Measurements from ENCODE around the gene C14orf93. TPM values are rescaled to one million over a fixed set of nuclear protein-coding genes. Genes with fewer than 3 reads are reported as not detected.

C14orf93 gene
- polyA plus RNA-seq, 1 donor from 2014 or later, result 4.7 TPM

DNA sequence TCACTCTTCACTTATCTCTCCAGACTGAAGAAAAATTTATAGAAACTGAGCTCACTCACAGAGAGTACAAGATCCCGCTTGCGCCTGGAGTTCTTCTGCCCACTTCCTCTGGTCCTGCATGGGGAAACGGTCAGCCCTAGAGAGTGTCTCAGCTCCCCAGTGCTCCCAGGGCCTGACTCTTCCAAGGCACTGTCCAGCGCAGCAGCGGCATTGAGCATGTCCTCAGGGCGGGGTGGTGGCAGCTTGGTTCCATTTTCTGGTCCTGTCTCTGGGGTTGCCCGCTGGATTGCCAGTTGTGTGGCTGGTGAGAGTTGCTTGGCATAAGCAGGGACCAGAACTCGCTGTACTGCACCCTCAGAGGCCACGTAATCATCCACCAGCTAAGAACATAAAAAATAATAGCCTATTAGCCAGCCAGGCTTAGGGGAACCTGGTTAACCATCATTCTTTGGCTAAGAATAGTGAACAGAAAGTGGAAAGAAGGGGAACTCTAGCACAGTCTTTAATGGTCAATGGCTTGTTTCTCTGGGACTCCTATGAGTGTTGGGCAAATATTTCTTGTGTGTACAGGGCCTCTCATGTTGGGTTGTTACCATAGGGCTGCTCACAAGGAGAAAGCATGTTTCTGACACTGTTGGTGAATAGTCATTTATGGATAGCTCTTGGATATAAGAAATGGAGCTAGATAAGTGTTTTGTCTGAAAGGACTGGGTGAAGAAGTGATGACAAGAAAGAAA, 13.9 kb downstream of the C14orf93 start:
- Histone ChIP-seq H3K4me3 (ENCODE audit: low read length) (no peak overlapping the region), H3K36me3 (ENCODE audit: insufficient read depth, low read length) (no peaks in the 10 kb centered on the region), H4K20me1 (ENCODE audit: insufficient read depth) (no peaks in the 10 kb centered on the region), H3K27ac (ENCODE audit: low read length) (no peak overlapping the region), H3F3A (ENCODE audit: insufficient read depth, low read length, poor library complexity, severe bottlenecking) (no peaks in the 10 kb centered on the region), H3K9me3 (ENCODE audit: low read length) (no peaks in the 10 kb centered on the region), H3K9ac (ENCODE audit: low read length) (no peak overlapping the region), H2AFZ (ENCODE audit: low read depth, low read length) (no peak overlapping the region), H3K79me2 (replicated peaks; ENCODE audit: insufficient read depth, low read length) (no peaks in the 10 kb centered on the region), H3K9me2 (ENCODE audit: insufficient read depth, low read length) (no peaks in the 10 kb centered on the region), H3K27me3 (ENCODE audit: insufficient read depth, low read depth, low read length) (no peaks in the 10 kb centered on the region), H3K4me2 (ENCODE audit: low read length) (no peak overlapping the region)
- TF ChIP-seq MXI1 (conservative IDR thresholded peaks at IDR 0.05; ENCODE audit: poor library complexity, severe bottlenecking), result no peak
- no peak for TF ChIP-seq TAF1 (IDR thresholded peaks at IDR 0.05; ENCODE audit: low read depth)
- no peak for TF ChIP-seq EP300 (conservative IDR thresholded peaks at IDR 0.05; ENCODE audit: poor library complexity, severe bottlenecking)
- TF ChIP-seq CTCF (IDR thresholded peaks at IDR 0.05; ENCODE audit: poor library complexity, severe bottlenecking), result no peak
- TF ChIP-seq, protein P1, sequence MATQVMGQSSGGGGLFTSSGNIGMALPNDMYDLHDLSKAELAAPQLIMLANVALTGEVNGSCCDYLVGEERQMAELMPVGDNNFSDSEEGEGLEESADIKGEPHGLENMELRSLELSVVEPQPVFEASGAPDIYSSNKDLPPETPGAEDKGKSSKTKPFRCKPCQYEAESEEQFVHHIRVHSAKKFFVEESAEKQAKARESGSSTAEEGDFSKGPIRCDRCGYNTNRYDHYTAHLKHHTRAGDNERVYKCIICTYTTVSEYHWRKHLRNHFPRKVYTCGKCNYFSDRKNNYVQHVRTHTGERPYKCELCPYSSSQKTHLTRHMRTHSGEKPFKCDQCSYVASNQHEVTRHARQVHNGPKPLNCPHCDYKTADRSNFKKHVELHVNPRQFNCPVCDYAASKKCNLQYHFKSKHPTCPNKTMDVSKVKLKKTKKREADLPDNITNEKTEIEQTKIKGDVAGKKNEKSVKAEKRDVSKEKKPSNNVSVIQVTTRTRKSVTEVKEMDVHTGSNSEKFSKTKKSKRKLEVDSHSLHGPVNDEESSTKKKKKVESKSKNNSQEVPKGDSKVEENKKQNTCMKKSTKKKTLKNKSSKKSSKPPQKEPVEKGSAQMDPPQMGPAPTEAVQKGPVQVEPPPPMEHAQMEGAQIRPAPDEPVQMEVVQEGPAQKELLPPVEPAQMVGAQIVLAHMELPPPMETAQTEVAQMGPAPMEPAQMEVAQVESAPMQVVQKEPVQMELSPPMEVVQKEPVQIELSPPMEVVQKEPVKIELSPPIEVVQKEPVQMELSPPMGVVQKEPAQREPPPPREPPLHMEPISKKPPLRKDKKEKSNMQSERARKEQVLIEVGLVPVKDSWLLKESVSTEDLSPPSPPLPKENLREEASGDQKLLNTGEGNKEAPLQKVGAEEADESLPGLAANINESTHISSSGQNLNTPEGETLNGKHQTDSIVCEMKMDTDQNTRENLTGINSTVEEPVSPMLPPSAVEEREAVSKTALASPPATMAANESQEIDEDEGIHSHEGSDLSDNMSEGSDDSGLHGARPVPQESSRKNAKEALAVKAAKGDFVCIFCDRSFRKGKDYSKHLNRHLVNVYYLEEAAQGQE (IDR thresholded peaks at IDR 0.05; ENCODE audit: borderline replicate concordance), result no peak
- TF ChIP-seq POLR2AphosphoS5 (IDR thresholded peaks at IDR 0.05), result no peak
- no peak for TF ChIP-seq EZH2 (IDR thresholded peaks at IDR 0.05; ENCODE audit: borderline replicate concordance, insufficient read depth, low read length, poor library complexity, severe bottlenecking)
- no peak for TF ChIP-seq SMC3 (conservative IDR thresholded peaks at IDR 0.05; ENCODE audit: poor library complexity)
- no peak for TF ChIP-seq RAD21 (conservative IDR thresholded peaks at IDR 0.05)

GRCh38 chr14:22994762-22995275, 15.1 kb downstream of the C14orf93 start:
- H3K27ac ChIP-seq (ENCODE audit: low read length), result no peak overlapping the region
- no peaks in the 10 kb centered on the region for H4K20me1 ChIP-seq (ENCODE audit: insufficient read depth)
- no peak overlapping the region for H3K9ac ChIP-seq (ENCODE audit: low read length)

More at GRCh38 chr14:22994762-22995275, 15.1 kb downstream of the C14orf93 start:
- Histone ChIP-seq H3K36me3 (ENCODE audit: insufficient read depth, low read length) (no peaks in the 10 kb centered on the region), H3K9me2 (ENCODE audit: insufficient read depth, low read length) (no peaks in the 10 kb centered on the region), H2AFZ (ENCODE audit: low read depth, low read length) (no peak overlapping the region), H3K4me3 (ENCODE audit: low read length) (no peak overlapping the region), H3K79me2 (replicated peaks; ENCODE audit: insufficient read depth, low read length) (no peaks in the 10 kb centered on the region), H3K27me3 (ENCODE audit: insufficient read depth, low read depth, low read length) (no peaks in the 10 kb centered on the region), H3K9me3 (ENCODE audit: low read length) (no peaks in the 10 kb centered on the region), H3K4me2 (ENCODE audit: low read length) (no peak overlapping the region), H3F3A (ENCODE audit: insufficient read depth, low read length, poor library complexity, severe bottlenecking) (no peaks in the 10 kb centered on the region)
- peak; percentile 64 for TF ChIP-seq CTCF (IDR thresholded peaks at IDR 0.05; ENCODE audit: poor library complexity, severe bottlenecking)
- peak; percentile 56 for TF ChIP-seq SMC3 (conservative IDR thresholded peaks at IDR 0.05; ENCODE audit: poor library complexity)
- no peak for TF ChIP-seq EZH2 (IDR thresholded peaks at IDR 0.05; ENCODE audit: borderline replicate concordance, insufficient read depth, low read length, poor library complexity, severe bottlenecking)
- no peak for TF ChIP-seq POLR2AphosphoS5 (IDR thresholded peaks at IDR 0.05)
- TF ChIP-seq, protein P1 (IDR thresholded peaks at IDR 0.05; ENCODE audit: borderline replicate concordance), result no peak
- no peak for TF ChIP-seq MXI1 (conservative IDR thresholded peaks at IDR 0.05; ENCODE audit: poor library complexity, severe bottlenecking)
- no peak for TF ChIP-seq EP300 (conservative IDR thresholded peaks at IDR 0.05; ENCODE audit: poor library complexity, severe bottlenecking)
- TF ChIP-seq TAF1 (IDR thresholded peaks at IDR 0.05; ENCODE audit: low read depth), result no peak
- TF ChIP-seq RAD21 (conservative IDR thresholded peaks at IDR 0.05), result peak; percentile 52

Data from neural cell (in vitro differentiated cells).